Breast epithelium (tissue), 3 donors: Measurements from ENCODE around the gene SMAD1.

ENCODE experiments used
- CTCF ChIP-seq, 3 donors: fragments of 450-650 bp; IDR thresholded peaks; one replicate each; pipeline ENCODE4 v1.5.1; 2016 to 2017; ENCODE audit warnings: antibody characterized with exemption in 3 of 3, mild to moderate bottlenecking in 3 of 3, moderate library complexity in 3 of 3
- POLR2A ChIP-seq: fragments of 450-650 bp; IDR thresholded peaks from one replicate; pipeline ENCODE4 v1.6.1; 2016; ENCODE audit warnings: antibody characterized with exemption, mild to moderate bottlenecking, moderate library complexity
- POLR2AphosphoS5 ChIP-seq, 3 donors: sonication (generic); formaldehyde crosslinking; IDR thresholded peaks; one replicate each; pipeline ENCODE4 v1.6.1; 2017; ENCODE audit warnings: antibody characterized with exemption in 3 of 3

GRCh38 chr4:145507636-145508035 is 26.0 kb downstream of the SMAD1 start:
- TF ChIP-seq POLR2AphosphoS5 (IDR thresholded peaks at IDR 0.05), result no peak
- TF ChIP-seq POLR2A, result no peak
- no peak for TF ChIP-seq CTCF (IDR thresholded peaks at IDR 0.05)
